Measurements from ENCODE around the gene DOHH. TPM values are rescaled to one million over a fixed set of nuclear protein-coding genes. Genes with fewer than 3 reads are reported as not detected.
A peak's percentile ranks its signal among the peaks of the same experiment; 100 is the strongest.

Gene DOHH
- total and polyA plus RNA-seq, 2 donors (not counting 3 experiments of a cell fraction or from before 2014, with no cell fraction given), result 8.7 to 15.2 TPM

DNA sequence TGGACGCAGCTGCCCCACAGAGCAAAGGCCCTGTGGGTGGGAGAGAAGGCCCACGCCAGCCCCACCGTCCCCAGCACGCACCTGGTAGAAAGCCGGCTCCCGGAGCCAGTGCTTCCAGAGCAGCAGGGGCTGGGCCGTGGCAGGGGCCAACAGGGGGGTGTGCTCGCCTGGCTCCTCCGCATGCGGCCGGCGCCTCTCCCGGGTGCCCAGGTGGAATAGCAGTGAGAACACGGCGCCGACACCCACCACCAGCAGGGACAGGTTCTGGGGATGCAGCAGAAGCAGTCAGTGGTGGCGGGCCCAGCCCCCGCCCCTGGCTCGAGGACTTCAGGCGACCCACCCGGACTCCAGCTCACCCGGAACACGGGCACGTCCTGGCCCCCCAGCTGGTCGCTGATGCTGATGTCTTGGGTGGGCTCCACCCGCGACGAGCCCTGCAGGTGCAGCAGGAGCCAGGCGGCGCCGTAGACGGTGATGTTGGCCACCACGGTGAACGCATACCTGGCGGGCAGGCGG is 47.4 kb upstream of the DOHH start:
- H3K9me3 ChIP-seq (replicated peaks; ENCODE audit: control insufficient read depth, insufficient read depth, low read length), result no peaks in the 10 kb centered on the region
- H2AFZ ChIP-seq (ENCODE audit: low read depth, low read length), result no peak overlapping the region
- no peaks in the 10 kb centered on the region for H3K27me3 ChIP-seq (ENCODE audit: control insufficient read depth in 2 of 2, insufficient read depth in 2 of 2, low read length in 2 of 2)
- no peak overlapping the region for H3K27ac ChIP-seq (ENCODE audit: insufficient read depth, low read depth, low read length)
- CTCF ChIA-PET, result interaction anchor here (1.0 to 3.5 kb wide), 3 partner anchors 9 to 159 kb away, joined by 3 to 12 read pairs (median 4); partner anchors contain the start of gene TEKTIP1
- H3K4me3 ChIP-seq (replicated peaks in 1 of 3; ENCODE audit: insufficient read depth in 1 of 3, low read depth in 1 of 3, low read length in 3 of 3), result no peak overlapping the region
- BruUV-seq (replicated peaks), result no TSS peak
- DNase-seq (ENCODE audit: low read depth, low spot score), result no peak
- H3K36me3 ChIP-seq (ENCODE audit: control insufficient read depth in 2 of 2, extremely low read depth in 1 of 2, insufficient read depth in 2 of 2, low read length in 2 of 2), result peaks cover 2 to 10% of the 10 kb centered on the region in 2 experiments
- intact Hi-C loops (cut with micrococcal nuclease), result no loop called here
- H3K4me1 ChIP-seq (ENCODE audit: control insufficient read depth, extremely low read depth, insufficient read depth, low read length), result peaks cover 3% of the 10 kb centered on the region
- no peaks in the 10 kb centered on the region for H4K20me1 ChIP-seq (replicated peaks; ENCODE audit: control insufficient read depth, extremely low read depth, insufficient read depth, low read length)
- FAIRE-seq, result no peak
- peaks cover 7% of the 10 kb centered on the region for H3K79me2 ChIP-seq (ENCODE audit: control insufficient read depth, insufficient read depth, low read length)
- TF ChIP-seq GATA2 (IDR thresholded peaks at IDR 0.05; ENCODE audit: insufficient read depth, insufficient read length, low read depth, low read length) (no peak), POLR2A (IDR thresholded peaks at IDR 0.05; ENCODE audit: low read depth, low read length) (no peak), JUN (IDR thresholded peaks at IDR 0.05; ENCODE audit: borderline replicate concordance, insufficient read depth, insufficient read length, low read depth) (no peak)
- TF ChIP-seq, protein P1, sequence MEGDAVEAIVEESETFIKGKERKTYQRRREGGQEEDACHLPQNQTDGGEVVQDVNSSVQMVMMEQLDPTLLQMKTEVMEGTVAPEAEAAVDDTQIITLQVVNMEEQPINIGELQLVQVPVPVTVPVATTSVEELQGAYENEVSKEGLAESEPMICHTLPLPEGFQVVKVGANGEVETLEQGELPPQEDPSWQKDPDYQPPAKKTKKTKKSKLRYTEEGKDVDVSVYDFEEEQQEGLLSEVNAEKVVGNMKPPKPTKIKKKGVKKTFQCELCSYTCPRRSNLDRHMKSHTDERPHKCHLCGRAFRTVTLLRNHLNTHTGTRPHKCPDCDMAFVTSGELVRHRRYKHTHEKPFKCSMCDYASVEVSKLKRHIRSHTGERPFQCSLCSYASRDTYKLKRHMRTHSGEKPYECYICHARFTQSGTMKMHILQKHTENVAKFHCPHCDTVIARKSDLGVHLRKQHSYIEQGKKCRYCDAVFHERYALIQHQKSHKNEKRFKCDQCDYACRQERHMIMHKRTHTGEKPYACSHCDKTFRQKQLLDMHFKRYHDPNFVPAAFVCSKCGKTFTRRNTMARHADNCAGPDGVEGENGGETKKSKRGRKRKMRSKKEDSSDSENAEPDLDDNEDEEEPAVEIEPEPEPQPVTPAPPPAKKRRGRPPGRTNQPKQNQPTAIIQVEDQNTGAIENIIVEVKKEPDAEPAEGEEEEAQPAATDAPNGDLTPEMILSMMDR (IDR thresholded peaks at IDR 0.05; ENCODE audit: extremely low read depth in 1 of 2, insufficient read depth in 1 of 2, low read depth in 1 of 2, low read length in 2 of 2), result peak in 1 of 2 donors; percentile 3
- H3K4me2 ChIP-seq (ENCODE audit: insufficient read depth, low read length), result no peak overlapping the region
- POLR2A ChIA-PET, result no interaction called here
- dilution Hi-C loops (cut with MboI; ENCODE audit: extremely low pct_ligation_motif_present, low sequenced_read_pairs), result no loop called here
- H3K9me1 ChIP-seq (replicated peaks; ENCODE audit: control insufficient read depth, extremely low read depth, insufficient read depth, low read length), result no peaks in the 10 kb centered on the region
- H3K9ac ChIP-seq (replicated peaks; ENCODE audit: extremely low read depth, insufficient read depth, low read length), result no peak overlapping the region

DNA sequence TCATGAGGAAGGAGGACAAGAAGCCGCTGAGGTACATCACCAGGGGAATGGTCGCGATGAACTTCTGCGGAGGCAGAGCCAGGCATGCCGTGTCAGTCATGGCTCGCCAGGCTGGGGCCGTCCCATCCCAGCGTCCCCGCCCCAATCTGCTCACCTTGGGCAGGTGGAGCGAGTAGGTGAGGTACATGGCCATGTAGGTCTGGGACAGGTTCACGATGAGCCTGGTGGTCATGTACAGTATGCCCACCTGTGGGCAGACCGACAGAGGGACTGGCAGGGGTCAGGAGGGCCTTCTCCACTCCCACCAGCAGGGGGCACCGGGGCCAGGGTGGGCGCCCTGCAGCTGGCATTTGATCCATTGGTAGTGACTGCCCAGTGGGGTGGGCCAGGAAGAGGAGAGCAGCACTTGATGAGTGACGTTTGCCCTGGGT is 46.8 kb upstream of the DOHH start:
- dilution Hi-C loops (cut with MboI; ENCODE audit: extremely low pct_ligation_motif_present, low sequenced_read_pairs), result no loop called here
- Histone ChIP-seq H3K9me1 (replicated peaks; ENCODE audit: control insufficient read depth, extremely low read depth, insufficient read depth, low read length) (no peaks in the 10 kb centered on the region), H4K20me1 (replicated peaks; ENCODE audit: control insufficient read depth, extremely low read depth, insufficient read depth, low read length) (no peaks in the 10 kb centered on the region), H3K27ac (ENCODE audit: insufficient read depth, low read depth, low read length) (no peak overlapping the region), H3K4me1 (ENCODE audit: control insufficient read depth, extremely low read depth, insufficient read depth, low read length) (no peaks in the 10 kb centered on the region), H3K79me2 (ENCODE audit: control insufficient read depth, insufficient read depth, low read length) (peaks cover 2% of the 10 kb centered on the region), H3K9me3 (replicated peaks; ENCODE audit: control insufficient read depth, insufficient read depth, low read length) (no peaks in the 10 kb centered on the region), H3K9ac (replicated peaks; ENCODE audit: extremely low read depth, insufficient read depth, low read length) (no peak overlapping the region), H3K36me3 (ENCODE audit: control insufficient read depth in 2 of 2, extremely low read depth in 1 of 2, insufficient read depth in 2 of 2, low read length in 2 of 2) (peaks cover 2 to 10% of the 10 kb centered on the region in 2 experiments), H3K4me2 (ENCODE audit: insufficient read depth, low read length) (no peak overlapping the region), H2AFZ (ENCODE audit: low read depth, low read length) (no peak overlapping the region), H3K27me3 (ENCODE audit: control insufficient read depth in 2 of 2, insufficient read depth in 2 of 2, low read length in 2 of 2) (no peaks in the 10 kb centered on the region), H3K4me3 (replicated peaks in 1 of 3; ENCODE audit: insufficient read depth in 1 of 3, low read depth in 1 of 3, low read length in 3 of 3) (no peak overlapping the region)
- no peak for DNase-seq (ENCODE audit: low read depth, low spot score)
- FAIRE-seq, result no peak
- TF ChIP-seq, protein P1 (IDR thresholded peaks at IDR 0.05; ENCODE audit: extremely low read depth in 1 of 2, insufficient read depth in 1 of 2, low read depth in 1 of 2, low read length in 2 of 2), result peak; percentile 62 to 75
- TF ChIP-seq GATA2 (IDR thresholded peaks at IDR 0.05; ENCODE audit: insufficient read depth, insufficient read length, low read depth, low read length) (no peak), FOS (IDR thresholded peaks at IDR 0.05; ENCODE audit: borderline replicate concordance, insufficient read depth, low read length) (no peak), JUN (IDR thresholded peaks at IDR 0.05; ENCODE audit: borderline replicate concordance, insufficient read depth, insufficient read length, low read depth) (no peak), POLR2AphosphoS5 (IDR thresholded peaks at IDR 0.05; ENCODE audit: insufficient read depth, low read depth, low read length) (no peak)
- BruUV-seq (replicated peaks), result no TSS peak
- intact Hi-C loops (cut with micrococcal nuclease), result no loop called here
- CTCF ChIA-PET, result interaction anchor here (1.0 to 3.5 kb wide), 3 partner anchors 8 to 159 kb away, joined by 3 to 12 read pairs (median 4); partner anchors contain the start of gene TEKTIP1
- POLR2A ChIA-PET, result no interaction called here

All from endothelial cell of umbilical vein (primary cell).